Measurements from ENCODE around the gene ARHGAP40. TPM values are rescaled to one million over a fixed set of nuclear protein-coding genes. Genes with fewer than 3 reads are reported as not detected.

Gene ARHGAP40
- total and polyA plus RNA-seq, 2 donors (not counting 3 experiments of a cell fraction or from before 2014, with no cell fraction given) = 0.18 to 0.20 TPM

- no peaks in the 10 kb centered on the region for H3K9me3 ChIP-seq (replicated peaks; ENCODE audit: control insufficient read depth, insufficient read depth, low read length)
- no peak for FAIRE-seq
- dilution Hi-C loops (cut with MboI; ENCODE audit: extremely low pct_ligation_motif_present, low sequenced_read_pairs) = no loop called here
- DNase-seq (ENCODE audit: low read depth, low spot score) = no peak
- no peak overlapping the region for H2AFZ ChIP-seq (ENCODE audit: low read depth, low read length)
- no peaks in the 10 kb centered on the region for H3K4me1 ChIP-seq (ENCODE audit: control insufficient read depth, extremely low read depth, insufficient read depth, low read length)
- H3K27me3 ChIP-seq (ENCODE audit: control insufficient read depth in 2 of 2, insufficient read depth in 2 of 2, low read length in 2 of 2) = peaks cover 0 to 6% of the 10 kb centered on the region in 2 experiments
- H3K79me2 ChIP-seq (ENCODE audit: control insufficient read depth, insufficient read depth, low read length) = no peaks in the 10 kb centered on the region
- H3K9me1 ChIP-seq (replicated peaks; ENCODE audit: control insufficient read depth, extremely low read depth, insufficient read depth, low read length) = no peaks in the 10 kb centered on the region
- H3K27ac ChIP-seq (ENCODE audit: insufficient read depth, low read depth, low read length) = no peak overlapping the region
- no peak overlapping the region for H3K4me2 ChIP-seq (ENCODE audit: insufficient read depth, low read length)
- POLR2A ChIA-PET = no interaction called here
- intact Hi-C loops (cut with micrococcal nuclease) = no loop called here
- no peak overlapping the region for H3K4me3 ChIP-seq (replicated peaks in 1 of 3; ENCODE audit: insufficient read depth in 1 of 3, low read depth in 1 of 3, low read length in 3 of 3)
- no TSS peak for BruUV-seq (replicated peaks)
- TF ChIP-seq CTCF (IDR thresholded peaks at IDR 0.05; ENCODE audit: extremely low read depth in 1 of 2, insufficient read depth in 1 of 2, low read depth in 1 of 2, low read length in 2 of 2) (no peak), FOS (IDR thresholded peaks at IDR 0.05; ENCODE audit: borderline replicate concordance, insufficient read depth, low read length) (no peak), MYC (IDR thresholded peaks at IDR 0.05; ENCODE audit: low read depth, low read length) (no peak)
- no peak overlapping the region for H3K9ac ChIP-seq (replicated peaks; ENCODE audit: extremely low read depth, insufficient read depth, low read length)
- CTCF ChIA-PET = no interaction called here
- no peaks in the 10 kb centered on the region for H4K20me1 ChIP-seq (replicated peaks; ENCODE audit: control insufficient read depth, extremely low read depth, insufficient read depth, low read length)
- no peaks in the 10 kb centered on the region for H3K36me3 ChIP-seq (ENCODE audit: control insufficient read depth in 2 of 2, extremely low read depth in 1 of 2, insufficient read depth in 2 of 2, low read length in 2 of 2)
Measured at GRCh38 chr20:38583306-38583705, 18.3 kb upstream of the ARHGAP40 start.

GRCh38 chr20:38584099-38584763 lies 17.4 kb upstream of the ARHGAP40 start:
- ChIA-PET CTCF (no interaction called here), POLR2A (no interaction called here)
- H2AFZ ChIP-seq (ENCODE audit: low read depth, low read length) = no peak overlapping the region
- FAIRE-seq (no peak), DNase-seq (ENCODE audit: low read depth, low spot score) (no peak)
- no peaks in the 10 kb centered on the region for H4K20me1 ChIP-seq (replicated peaks; ENCODE audit: control insufficient read depth, extremely low read depth, insufficient read depth, low read length)
- H3K4me1 ChIP-seq (ENCODE audit: control insufficient read depth, extremely low read depth, insufficient read depth, low read length) = no peaks in the 10 kb centered on the region
- no peaks in the 10 kb centered on the region for H3K9me3 ChIP-seq (replicated peaks; ENCODE audit: control insufficient read depth, insufficient read depth, low read length)
- H3K79me2 ChIP-seq (ENCODE audit: control insufficient read depth, insufficient read depth, low read length) = no peaks in the 10 kb centered on the region
- no peaks in the 10 kb centered on the region for H3K36me3 ChIP-seq (ENCODE audit: control insufficient read depth in 2 of 2, extremely low read depth in 1 of 2, insufficient read depth in 2 of 2, low read length in 2 of 2)
- no peak overlapping the region for H3K4me3 ChIP-seq (replicated peaks in 1 of 3; ENCODE audit: insufficient read depth in 1 of 3, low read depth in 1 of 3, low read length in 3 of 3)
- no peak overlapping the region for H3K27ac ChIP-seq (ENCODE audit: insufficient read depth, low read depth, low read length)
- intact Hi-C loops (cut with micrococcal nuclease) = no loop called here
- H3K9ac ChIP-seq (replicated peaks; ENCODE audit: extremely low read depth, insufficient read depth, low read length) = no peak overlapping the region
- no peak overlapping the region for H3K4me2 ChIP-seq (ENCODE audit: insufficient read depth, low read length)
- no peaks in the 10 kb centered on the region for H3K9me1 ChIP-seq (replicated peaks; ENCODE audit: control insufficient read depth, extremely low read depth, insufficient read depth, low read length)
- dilution Hi-C loops (cut with MboI; ENCODE audit: extremely low pct_ligation_motif_present, low sequenced_read_pairs) = no loop called here
- TF ChIP-seq GATA2 (IDR thresholded peaks at IDR 0.05; ENCODE audit: insufficient read depth, insufficient read length, low read depth, low read length) (no peak), POLR2A (IDR thresholded peaks at IDR 0.05; ENCODE audit: low read depth, low read length) (no peak), JUN (IDR thresholded peaks at IDR 0.05; ENCODE audit: borderline replicate concordance, insufficient read depth, insufficient read length, low read depth) (no peak), FOS (IDR thresholded peaks at IDR 0.05; ENCODE audit: borderline replicate concordance, insufficient read depth, low read length) (no peak), CTCF (IDR thresholded peaks at IDR 0.05; ENCODE audit: extremely low read depth in 1 of 2, insufficient read depth in 1 of 2, low read depth in 1 of 2, low read length in 2 of 2) (no peak), MAX (IDR thresholded peaks at IDR 0.05; ENCODE audit: insufficient read depth, insufficient read length) (no peak), POLR2AphosphoS5 (IDR thresholded peaks at IDR 0.05; ENCODE audit: insufficient read depth, low read depth, low read length) (no peak), EZH2 (IDR thresholded peaks at IDR 0.05; ENCODE audit: borderline replicate concordance, low read depth, low read length, severe bottlenecking) (no peak), MYC (IDR thresholded peaks at IDR 0.05; ENCODE audit: low read depth, low read length) (no peak)
- BruUV-seq (replicated peaks) = no TSS peak
- peaks cover 0 to 6% of the 10 kb centered on the region in 2 experiments for H3K27me3 ChIP-seq (ENCODE audit: control insufficient read depth in 2 of 2, insufficient read depth in 2 of 2, low read length in 2 of 2)

All from endothelial cell of umbilical vein (primary cell).